SKM-1 treated with dmso at 0.1 percent for 144 hours (cell line): Measurements from ENCODE around the gene SLC1A3.
"Not testable (repeated sequence)": the region's sequence is repeated elsewhere in the genome, so short reads cannot be mapped to it uniquely, and the experiment has no call there.

Source experiments
- DNase-seq: peaks from one replicate; lab custom pipeline; 2025; ENCODE audit not compliant: unreplicated experiment; lab: John Stamatoyannopoulos, UW

The SLC1A3 gene

GRCh38 chr5:36606428-36607113 is at the start of gene SLC1A3:
TSS of gene SLC1A3 (plus strand) at chr5:36606606. CDS start at chr5:36608424, 1,818 bp downstream.
- peak; percentile 34 for DNase-seq

- DNase-seq: no peak
Measured at GRCh38 chr5:36558641-36559040, 47.8 kb upstream of the SLC1A3 start.

- DNase-seq: peak; percentile 15
Measured at GRCh38 chr5:36561601-36562000, 44.8 kb upstream of the SLC1A3 start.

GRCh38 chr5:36569491-36569890 is 36.9 kb upstream of the SLC1A3 start:
- DNase-seq: no peak

GRCh38 chr5:36570301-36571095 is 35.9 kb upstream of the SLC1A3 start:
- DNase-seq: no peak

- DNase-seq: no peak
Measured at GRCh38 chr5:36571401-36572042, 34.9 kb upstream of the SLC1A3 start.

GRCh38 chr5:36573438-36573837 is 33.0 kb upstream of the SLC1A3 start:
- no peak for DNase-seq

GRCh38 chr5:36575361-36575781 is 31.0 kb upstream of the SLC1A3 start:
- DNase-seq: no peak

GRCh38 chr5:36576721-36577120 is 29.7 kb upstream of the SLC1A3 start:
- DNase-seq: no peak

- not testable (repeated sequence) for DNase-seq
Measured at GRCh38 chr5:36579858-36580257, 26.5 kb upstream of the SLC1A3 start.

- DNase-seq: no peak
Measured at GRCh38 chr5:36581070-36581469, 25.3 kb upstream of the SLC1A3 start.

GRCh38 chr5:36584009-36584875 is 22.2 kb upstream of the SLC1A3 start:
- no peak for DNase-seq

GRCh38 chr5:36585701-36586100 is 20.7 kb upstream of the SLC1A3 start:
- DNase-seq: peak; percentile 58

- no peak for DNase-seq
Measured at GRCh38 chr5:36587354-36587753, 19.1 kb upstream of the SLC1A3 start.

- DNase-seq: not testable (repeated sequence)
Measured at GRCh38 chr5:36589735-36590134, 16.7 kb upstream of the SLC1A3 start.

GRCh38 chr5:36590513-36591286 is 15.7 kb upstream of the SLC1A3 start:
- no peak for DNase-seq

- peak; percentile 35 for DNase-seq
Measured at GRCh38 chr5:36593867-36594266, 12.5 kb upstream of the SLC1A3 start.

- no peak for DNase-seq
Measured at GRCh38 chr5:36596247-36596646, 10.2 kb upstream of the SLC1A3 start.

GRCh38 chr5:36596756-36597155 is 9.7 kb upstream of the SLC1A3 start:
- no peak for DNase-seq

- DNase-seq: no peak
Measured at GRCh38 chr5:36598045-36598444, 8.4 kb upstream of the SLC1A3 start.
